ENCODE data around the gene SLC35F2. TPM values are rescaled to one million over a fixed set of nuclear protein-coding genes. Genes with fewer than 3 reads are reported as not detected.

The SLC35F2 gene
- total and polyA plus RNA-seq, 2 of the 13 experiments (the other 11 are each of a cell fraction or from before 2014, with no cell fraction given) = 5.8 to 20.3 TPM

DNA sequence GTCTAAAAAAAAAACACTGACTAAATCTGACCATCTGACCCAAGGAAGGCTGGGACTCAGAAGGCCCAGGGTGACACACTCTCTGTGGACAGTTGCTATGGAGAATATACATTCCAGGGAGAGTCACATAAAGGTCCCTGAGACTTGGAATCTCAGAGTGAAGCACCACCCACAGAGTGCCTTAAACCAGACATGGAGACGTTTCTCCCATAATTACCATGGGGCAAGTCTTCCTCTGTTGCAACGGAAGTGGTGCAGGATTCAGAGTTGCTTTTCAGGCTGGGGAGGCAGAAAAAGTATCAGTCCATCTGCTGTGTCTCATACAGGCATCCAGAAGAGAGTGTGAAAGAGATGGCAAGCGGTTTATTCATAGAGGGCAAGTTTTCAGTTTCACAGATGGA is 88.0 kb downstream of the SLC35F2 start:
- in situ Hi-C loops (cut with HindIII; ENCODE audit: extremely low pct_ligation_motif_present, low pct_unique_long_range_greater_than_20kb) = no loop called here
- Histone ChIP-seq H3K9me3 (ENCODE audit: low read length) (no peaks in the 10 kb centered on the region), H3K4me1 (ENCODE audit: insufficient read depth, low read length) (no peaks in the 10 kb centered on the region), H3K79me2 (ENCODE audit: insufficient read depth, low read length) (no peaks in the 10 kb centered on the region), H3K4me3 (replicated peaks in 1 of 3; ENCODE audit: insufficient read depth in 1 of 3, low read depth in 2 of 3, low read length in 3 of 3) (no peak overlapping the region), H3K27ac (ENCODE audit: extremely low read length, insufficient read depth, low read length) (no peak overlapping the region), H3K9ac (ENCODE audit: insufficient read depth, low read depth, low read length) (no peak overlapping the region), H3K4me2 (ENCODE audit: low read depth, low read length) (no peak overlapping the region), H4K20me1 (ENCODE audit: insufficient read depth, low read length) (no peaks in the 10 kb centered on the region), H2AFZ (ENCODE audit: low read length) (no peak overlapping the region), H3K36me3 (replicated peaks in 1 of 2; ENCODE audit: control insufficient read depth in 1 of 2, insufficient read depth in 2 of 2, low read length in 2 of 2) (no peaks in the 10 kb centered on the region), H3K27me3 (ENCODE audit: control insufficient read depth in 1 of 2, insufficient read depth in 2 of 2, low read length in 2 of 2) (no peaks in the 10 kb centered on the region)
- intact Hi-C loops (cut with micrococcal nuclease; ENCODE audit: unreplicated experiment) = loop anchor here (5.0 kb wide), 1 partner anchor 208 kb away; no protein-coding TSS in a partner anchor
- CTCF ChIA-PET (ENCODE audit: low intra/inter-chr PET ratio, low total read pairs) = no interaction called here
- 8% methylated on average over 2 of the region's 3 CpGs for WGBS (ENCODE audit: low lambda C conversion rate)
- FAIRE-seq (no peak), DNase-seq (ENCODE audit: low spot score) (no peak), ATAC-seq (no peak)
- BruUV-seq (replicated peaks) = no TSS peak
- POLR2A ChIA-PET = no interaction called here
- TF ChIP-seq ARNTL (CRISPR knock-in tag; IDR thresholded peaks at IDR 0.05) (no peak), ZNF180 (CRISPR knock-in tag; IDR thresholded peaks at IDR 0.05; ENCODE audit: borderline replicate concordance, low read depth) (no peak), RBM39 (IDR thresholded peaks at IDR 0.05; ENCODE audit: low read depth, low read length, poor library complexity, severe bottlenecking) (no peak), SP140L (CRISPR knock-in tag; IDR thresholded peaks at IDR 0.05; ENCODE audit: borderline replicate concordance) (no peak), ZBTB42 (CRISPR knock-in tag; IDR thresholded peaks at IDR 0.05) (no peak), ZNF205 (CRISPR knock-in tag; IDR thresholded peaks at IDR 0.05) (no peak), HNRNPK (IDR thresholded peaks at IDR 0.05; ENCODE audit: low read depth, low read length, poor library complexity, severe bottlenecking) (no peak), ZNF432 (CRISPR knock-in tag; IDR thresholded peaks at IDR 0.05; ENCODE audit: borderline replicate concordance) (no peak), NFKBIZ (CRISPR knock-in tag; IDR thresholded peaks at IDR 0.05) (no peak), MXI1 (IDR thresholded peaks at IDR 0.05; ENCODE audit: borderline replicate concordance, low read depth, low read length) (no peak), PRPF4 (IDR thresholded peaks at IDR 0.05; ENCODE audit: low read depth, low read length, poor library complexity, severe bottlenecking) (no peak), KDM3A (CRISPR knock-in tag; IDR thresholded peaks at IDR 0.05; ENCODE audit: low read depth) (no peak)
- TF ChIP-seq, protein P1, sequence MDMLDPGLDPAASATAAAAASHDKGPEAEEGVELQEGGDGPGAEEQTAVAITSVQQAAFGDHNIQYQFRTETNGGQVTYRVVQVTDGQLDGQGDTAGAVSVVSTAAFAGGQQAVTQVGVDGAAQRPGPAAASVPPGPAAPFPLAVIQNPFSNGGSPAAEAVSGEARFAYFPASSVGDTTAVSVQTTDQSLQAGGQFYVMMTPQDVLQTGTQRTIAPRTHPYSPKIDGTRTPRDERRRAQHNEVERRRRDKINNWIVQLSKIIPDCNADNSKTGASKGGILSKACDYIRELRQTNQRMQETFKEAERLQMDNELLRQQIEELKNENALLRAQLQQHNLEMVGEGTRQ (IDR thresholded peaks at IDR 0.05; ENCODE audit: low read depth, low read length) = no peak
- TF ChIP-seq, protein P1 (CRISPR knock-in tag; IDR thresholded peaks at IDR 0.05; ENCODE audit: borderline replicate concordance) = no peak
- TF ChIP-seq, protein P2, sequence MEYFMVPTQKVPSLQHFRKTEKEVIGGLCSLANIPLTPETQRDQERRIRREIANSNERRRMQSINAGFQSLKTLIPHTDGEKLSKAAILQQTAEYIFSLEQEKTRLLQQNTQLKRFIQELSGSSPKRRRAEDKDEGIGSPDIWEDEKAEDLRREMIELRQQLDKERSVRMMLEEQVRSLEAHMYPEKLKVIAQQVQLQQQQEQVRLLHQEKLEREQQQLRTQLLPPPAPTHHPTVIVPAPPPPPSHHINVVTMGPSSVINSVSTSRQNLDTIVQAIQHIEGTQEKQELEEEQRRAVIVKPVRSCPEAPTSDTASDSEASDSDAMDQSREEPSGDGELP (IDR thresholded peaks at IDR 0.05; ENCODE audit: borderline replicate concordance, low read depth) = no peak

Data from HepG2 (cell line).